Hematopoietic multipotent progenitor cell treated with erythropoietin and hydrocortisone succinate and interleukin-3 and kit ligand, for 4 days (in vitro differentiated cells): ENCODE data around the gene ZNF180.
A peak's percentile ranks its signal among the peaks of the same experiment; 100 is the strongest.
"Not testable (repeated sequence)": the region's sequence is repeated elsewhere in the genome, so short reads cannot be mapped to it uniquely, and the experiment has no call there.

Experiments
- DNase-seq: peaks from one replicate; pipeline ENCODE4 v3.0.0-alpha.2; 2015

The ZNF180 gene

DNA sequence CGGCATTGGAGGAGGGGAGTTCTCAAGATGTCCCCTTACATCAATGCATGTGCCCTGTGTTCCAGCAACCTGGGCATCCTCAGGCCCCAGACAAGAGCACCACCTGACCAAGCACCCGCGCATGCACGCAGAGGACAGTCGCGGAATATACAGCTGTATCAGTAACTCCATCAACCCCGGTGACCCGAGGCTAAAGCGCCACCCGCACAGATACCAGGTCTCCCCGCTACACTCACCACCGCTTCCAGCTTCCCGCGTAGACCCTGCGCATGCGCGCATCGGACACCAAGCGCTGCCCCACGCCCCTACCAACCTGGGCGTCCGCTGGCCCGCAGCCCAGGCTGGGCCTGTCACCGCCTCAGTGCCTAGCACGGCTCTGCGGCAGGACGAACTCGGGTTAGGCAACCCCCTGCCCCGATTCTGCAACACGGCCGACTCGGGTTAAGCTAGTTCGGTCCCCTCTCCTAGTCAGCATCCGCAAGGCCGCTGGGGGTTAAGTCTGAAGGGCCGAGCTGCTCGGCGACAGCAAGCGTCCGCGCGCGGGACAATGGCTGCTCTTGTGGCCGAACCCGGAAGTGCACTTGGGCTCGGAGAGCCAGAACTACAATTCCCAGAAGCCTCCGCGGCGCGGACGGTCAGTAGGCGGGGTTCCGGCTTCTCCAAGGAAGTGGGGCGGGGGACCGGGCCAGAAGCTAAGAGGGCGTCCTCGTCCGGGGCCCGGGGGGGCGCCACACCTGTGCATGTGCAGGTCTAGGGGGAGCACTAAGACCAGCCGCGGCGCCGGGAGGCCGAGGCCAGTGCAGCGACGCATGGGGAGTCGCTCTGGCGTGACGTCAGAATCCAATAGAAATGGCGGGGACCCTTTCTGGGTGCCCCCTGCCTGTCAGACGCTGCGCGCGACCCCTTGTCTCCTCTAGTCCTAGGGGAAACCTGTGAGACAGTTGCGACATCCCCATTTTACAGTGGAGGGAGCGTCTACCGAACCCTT lies at the start of gene ZNF180:
ZNF180 (minus strand) TSS at position 561 of the 988 bp plus-strand sequence. CDS start 3,188 bp downstream, outside the sequence.
- peak; percentile 98 for DNase-seq

DNA sequence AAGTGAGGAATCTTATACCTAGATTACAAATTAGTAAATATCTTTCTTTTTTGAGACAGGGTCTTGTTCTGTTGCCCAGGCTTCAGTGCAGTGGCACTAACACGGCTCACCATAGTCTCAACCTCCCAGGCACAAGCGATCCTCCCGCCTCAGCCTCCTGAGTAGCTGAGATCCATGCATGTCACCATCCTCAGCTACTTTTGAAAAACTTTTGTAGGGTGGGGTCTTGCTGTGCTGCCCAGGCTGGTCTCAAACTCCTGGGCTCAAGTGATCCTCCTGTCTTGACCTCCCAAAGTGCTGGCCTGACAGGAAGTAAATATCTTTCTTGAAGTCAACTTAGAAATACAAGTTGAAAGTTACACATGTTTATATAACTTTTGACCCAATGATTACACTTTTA lies 49.2 kb upstream of the ZNF180 start:
- no peak for DNase-seq

DNA sequence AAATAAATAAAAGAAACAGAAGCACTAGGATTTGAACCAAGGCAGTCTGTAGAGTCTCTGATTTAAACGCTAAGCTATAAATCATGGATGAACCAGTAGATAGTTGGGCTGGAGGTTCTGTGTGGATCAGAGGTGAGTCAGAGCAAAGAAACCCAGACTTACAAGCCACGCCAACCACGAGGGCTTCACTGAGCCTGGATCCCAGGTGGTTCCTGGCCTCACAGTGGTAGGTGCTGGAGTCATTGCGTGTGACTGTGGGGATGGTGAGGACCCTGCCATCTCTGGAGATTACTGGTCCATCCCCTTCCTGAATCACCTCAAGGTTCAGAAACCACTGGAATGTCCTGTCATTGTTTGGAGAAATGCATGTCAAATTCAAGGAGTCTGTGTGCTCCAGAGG lies 48.4 kb upstream of the ZNF180 start:
- DNase-seq = no peak

DNA sequence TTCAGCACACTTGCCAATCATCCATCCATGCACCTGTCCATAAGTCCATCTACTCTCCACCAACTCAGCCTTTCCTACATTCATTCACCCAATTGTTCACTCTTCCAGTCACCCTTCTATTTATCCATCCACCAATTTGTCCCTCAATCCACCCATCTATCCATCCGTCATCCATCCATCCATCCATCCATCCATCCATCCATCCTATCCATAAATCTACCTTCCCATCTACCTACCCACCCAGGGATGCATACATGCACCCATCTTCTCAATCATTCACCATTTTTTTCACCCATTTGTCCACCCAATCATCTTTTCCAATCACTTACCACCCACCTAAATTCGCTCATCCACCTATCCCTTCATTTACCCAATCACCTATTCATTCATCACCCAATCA lies 43.7 kb upstream of the ZNF180 start:
- DNase-seq = no peak

DNA sequence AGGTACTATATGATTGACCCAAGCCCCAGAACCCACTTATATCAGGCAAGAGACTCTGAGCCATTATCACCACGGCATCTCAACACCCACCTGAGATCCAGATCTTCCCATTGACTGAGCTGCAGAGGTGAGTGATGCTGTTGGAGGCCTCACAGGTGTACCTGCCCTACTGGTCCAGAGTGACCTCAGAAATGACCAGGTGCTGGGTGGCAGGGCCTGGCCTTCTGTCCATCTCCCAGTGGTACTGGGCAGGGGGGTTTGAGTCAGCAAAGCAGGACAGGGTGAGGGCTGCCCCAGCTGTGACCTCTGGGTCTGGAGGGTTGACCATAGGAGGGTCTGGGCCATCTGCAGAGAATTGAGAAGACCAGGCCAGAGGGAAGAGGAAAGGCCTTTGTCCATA lies 42.3 kb upstream of the ZNF180 start:
- DNase-seq = no peak

DNA sequence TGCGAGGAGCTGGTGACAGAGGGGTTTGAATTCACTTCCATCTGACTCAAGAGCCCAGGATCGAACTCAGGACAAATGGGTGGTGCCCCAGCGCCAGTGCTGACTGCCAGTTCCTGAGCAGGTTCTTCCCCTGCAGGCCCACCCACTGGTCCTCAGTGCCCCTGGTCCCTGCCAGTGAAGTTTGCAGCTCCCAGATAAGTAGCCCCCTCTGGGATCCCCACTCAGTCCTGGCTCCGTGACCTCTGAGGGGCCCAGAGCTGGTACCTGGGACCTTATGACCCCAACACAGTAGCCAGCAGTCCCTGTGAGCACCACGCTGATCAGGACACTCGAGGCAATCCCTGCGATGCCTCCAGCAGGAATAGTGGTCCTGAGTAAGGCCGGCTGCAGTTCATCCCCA lies 40.4 kb upstream of the ZNF180 start:
- DNase-seq = no peak

DNA sequence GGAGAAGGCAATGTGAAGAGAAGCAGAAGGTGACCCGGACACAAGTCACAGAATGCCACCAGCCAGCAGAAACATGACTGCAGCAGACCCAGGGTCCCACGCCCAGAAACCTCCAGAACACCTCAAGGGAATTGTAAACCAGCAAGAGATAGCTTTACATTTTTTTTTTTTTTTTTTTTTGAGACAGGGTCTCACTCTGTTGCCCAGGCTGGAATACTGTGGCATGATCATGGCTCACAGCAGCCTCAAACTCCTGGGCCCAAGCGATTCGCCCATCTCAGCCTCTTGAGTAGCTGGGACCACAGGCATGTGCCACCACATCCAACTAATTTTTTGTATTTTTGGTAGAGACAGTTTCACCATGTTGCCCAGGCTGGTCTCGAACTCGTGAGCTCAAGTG lies 39.7 kb upstream of the ZNF180 start:
- DNase-seq = no peak

DNA sequence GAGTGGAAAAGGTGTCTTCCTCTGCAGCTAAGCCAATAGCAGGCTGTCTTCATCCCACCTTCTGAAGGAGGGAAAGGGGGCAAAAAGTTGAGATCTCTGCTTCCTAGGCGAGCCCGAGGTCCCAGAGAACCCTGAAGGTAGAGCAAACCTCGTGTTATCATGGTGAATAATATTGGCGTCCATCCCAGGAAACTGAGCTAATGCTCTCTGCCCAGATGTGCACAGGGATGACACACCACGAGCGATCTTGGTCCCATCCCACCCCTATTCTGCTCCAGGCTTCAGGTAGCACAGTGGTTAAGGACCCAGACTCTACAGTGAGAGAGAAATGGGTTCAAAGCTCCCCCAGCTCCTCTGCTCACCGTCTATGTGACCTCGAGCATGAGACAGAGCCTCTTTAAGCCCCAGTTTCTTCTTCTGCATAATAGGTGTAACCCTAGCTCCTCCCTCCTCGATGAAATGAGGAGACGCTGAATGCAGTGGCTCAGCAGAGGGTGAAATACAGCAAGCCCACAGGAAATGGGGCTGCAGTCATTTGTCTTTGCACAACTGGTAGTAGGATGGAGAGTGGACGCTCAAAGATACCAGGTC lies 39.0 kb upstream of the ZNF180 start:
- DNase-seq = no peak

DNA sequence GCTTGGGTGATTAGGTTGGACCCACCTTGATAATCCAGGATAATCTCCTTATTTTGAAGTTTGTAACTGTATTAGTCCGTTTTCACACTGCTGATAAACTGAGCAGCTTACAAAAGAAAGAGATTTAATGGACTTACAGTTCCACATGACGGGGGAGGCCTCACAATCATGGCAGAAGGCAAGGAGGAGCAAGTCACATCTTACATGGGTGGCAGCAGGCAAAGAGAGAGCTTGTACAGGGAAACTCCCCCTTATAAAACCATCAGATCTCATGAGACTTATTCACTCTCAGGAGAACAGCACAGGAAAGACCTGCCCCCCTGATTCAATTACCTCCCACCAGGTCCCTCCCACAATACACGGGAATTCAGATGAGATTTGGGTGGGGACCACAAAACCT lies 35.0 kb upstream of the ZNF180 start:
- DNase-seq = not testable (repeated sequence)

DNA sequence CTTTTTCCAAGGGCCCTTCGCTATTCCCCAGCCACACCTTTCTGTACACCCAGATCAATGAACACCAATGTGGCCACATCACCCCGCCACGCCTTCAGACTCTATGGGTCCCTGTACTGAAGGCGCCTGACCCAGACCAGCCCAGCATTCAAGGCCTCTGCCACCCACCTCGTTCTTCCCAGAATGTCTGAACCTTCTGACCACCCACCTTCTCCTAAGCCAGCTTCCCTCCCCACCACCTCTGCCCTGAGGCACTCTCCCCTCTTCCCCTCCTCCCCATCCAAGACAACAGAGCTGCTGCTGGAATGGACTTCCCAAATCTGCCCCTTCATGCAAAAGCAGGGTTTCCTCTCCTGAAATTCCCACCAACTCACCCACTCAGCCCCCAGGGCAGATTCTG lies 32.5 kb upstream of the ZNF180 start:
- DNase-seq = no peak

DNA sequence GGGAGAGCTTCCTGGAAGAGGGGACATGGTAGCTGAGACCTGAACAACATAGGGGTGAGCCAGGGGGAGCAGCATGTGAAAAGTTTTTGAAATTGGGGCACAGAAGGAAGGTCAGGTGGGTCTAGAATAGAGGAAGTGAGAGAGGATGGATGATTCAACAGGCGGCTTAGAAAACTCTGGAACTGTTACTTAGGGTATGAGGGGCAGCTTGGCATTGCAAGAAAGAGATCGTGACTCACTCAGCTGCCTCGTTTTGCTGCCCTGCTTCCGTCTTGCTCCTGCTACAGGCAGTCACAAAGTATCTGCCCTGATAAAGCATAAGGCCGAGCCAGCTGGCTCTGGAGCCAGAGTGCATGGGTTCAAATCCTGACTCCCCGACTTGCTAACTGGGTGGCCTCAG lies 30.5 kb upstream of the ZNF180 start:
- DNase-seq = no peak

DNA sequence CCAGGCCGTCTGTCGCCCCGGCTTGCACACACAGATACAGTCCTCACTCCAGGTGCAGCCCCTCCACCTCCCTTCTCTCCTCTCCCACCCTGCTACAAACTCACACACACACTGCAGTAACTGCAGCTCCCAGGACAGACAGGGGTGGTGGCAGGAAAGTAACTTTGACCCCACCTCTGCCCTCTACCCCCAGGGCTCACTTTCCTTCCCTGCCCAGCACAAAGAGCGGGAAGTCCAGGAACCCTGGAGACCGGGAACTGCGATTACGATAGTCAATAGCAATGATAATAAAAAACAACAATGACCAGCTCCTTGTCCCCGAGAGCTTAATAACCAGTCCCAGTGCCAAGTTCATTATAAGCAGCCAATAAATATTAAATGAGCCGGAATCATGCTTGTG lies 29.2 kb upstream of the ZNF180 start, which contains the start of gene CEACAM20:
CEACAM20 (minus strand) TSS at position 140 of the 400 bp plus-strand sequence. CDS start 166 bp downstream, outside the sequence.
- DNase-seq = no peak

DNA sequence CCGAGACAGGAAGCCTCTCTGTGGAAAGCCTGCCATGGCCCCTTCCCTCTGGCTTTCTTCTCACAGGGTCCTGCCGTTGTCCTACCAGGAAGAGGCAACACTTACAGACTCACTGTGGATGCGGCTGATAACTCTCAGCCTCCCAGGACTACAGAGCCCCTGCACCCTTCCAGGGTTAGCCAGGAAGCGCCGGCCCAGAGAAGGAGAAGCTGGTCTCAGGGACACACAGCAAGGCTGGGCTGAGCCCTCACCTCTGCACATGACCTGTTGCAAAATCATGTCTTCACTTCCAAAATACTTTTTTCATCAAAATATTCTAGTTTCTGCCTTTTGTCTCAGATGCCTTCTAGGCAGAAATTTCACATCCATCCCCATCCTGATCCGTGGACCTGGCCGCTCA lies 27.2 kb upstream of the ZNF180 start:
- no peak for DNase-seq

DNA sequence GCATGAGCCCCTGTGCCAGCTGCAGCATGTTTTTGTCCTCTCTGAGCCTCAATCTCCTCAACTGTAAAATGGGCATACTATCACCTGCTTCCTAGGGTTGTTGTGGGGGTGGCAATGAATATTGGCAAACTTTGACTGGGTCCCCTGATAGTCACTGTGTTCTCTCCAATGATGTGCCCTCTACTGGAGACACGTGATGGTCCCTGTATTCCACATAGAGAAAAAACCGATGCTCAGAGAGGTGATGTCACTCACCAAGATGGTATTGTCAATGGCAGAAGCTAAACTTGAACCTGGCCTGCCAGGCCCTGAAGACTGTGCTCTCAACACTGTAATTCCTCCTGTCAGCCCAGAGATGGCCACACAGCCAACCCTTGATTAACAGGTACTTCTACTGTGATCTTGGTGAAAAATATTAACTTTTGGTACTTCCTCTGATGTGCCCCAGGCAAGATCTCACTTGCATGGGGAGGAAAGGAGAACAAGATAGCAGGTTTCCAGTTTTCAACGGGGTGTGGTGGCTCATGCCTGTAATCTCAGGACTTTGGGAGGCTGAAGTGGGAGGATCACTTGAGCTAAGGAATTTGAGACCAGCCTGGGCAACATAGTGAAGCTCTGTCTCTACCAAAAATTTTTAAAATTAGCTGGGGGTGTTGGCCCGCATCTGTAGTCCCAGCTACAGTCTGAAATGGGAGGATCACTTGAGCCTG lies 25.6 kb upstream of the ZNF180 start:
- no peak for DNase-seq

DNA sequence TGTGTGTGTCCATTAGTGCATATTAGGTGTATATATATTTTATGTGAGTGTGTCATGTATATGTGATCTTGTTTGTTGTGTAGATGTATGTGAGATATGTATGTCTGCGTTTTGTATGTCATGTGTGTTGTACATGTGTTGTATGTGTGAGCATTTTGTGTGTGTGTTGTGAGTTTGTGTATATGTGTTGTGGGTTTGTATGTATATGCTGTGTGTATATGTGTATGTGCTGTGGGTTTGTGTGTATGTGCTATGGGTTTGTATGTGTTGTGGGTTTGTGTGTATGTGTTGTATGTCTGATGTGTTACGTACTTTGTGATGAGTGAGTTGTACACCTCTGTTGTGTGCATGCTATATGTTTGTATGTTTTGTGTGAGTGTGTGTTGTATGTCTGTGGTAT lies 21.0 kb upstream of the ZNF180 start:
- DNase-seq = no peak

DNA sequence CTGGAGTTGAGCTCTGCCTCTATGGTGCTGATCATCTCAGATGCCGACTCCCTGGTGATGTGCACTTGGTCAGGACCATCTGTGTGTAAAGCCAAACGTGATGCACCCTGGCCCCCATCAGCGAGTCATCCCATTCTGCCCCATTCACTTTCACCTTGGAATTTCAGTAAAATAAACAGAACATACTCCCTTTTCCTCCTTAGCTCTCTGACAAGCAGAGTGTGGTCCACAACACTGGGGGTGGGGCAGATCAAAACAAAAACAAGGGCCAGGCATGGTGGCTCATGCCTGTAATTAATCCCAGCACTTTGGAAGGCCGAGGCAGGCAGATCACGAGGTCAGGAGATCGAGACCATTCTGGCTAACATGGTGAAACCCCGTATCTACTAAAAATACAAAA lies 16.8 kb upstream of the ZNF180 start:
- no peak for DNase-seq

DNA sequence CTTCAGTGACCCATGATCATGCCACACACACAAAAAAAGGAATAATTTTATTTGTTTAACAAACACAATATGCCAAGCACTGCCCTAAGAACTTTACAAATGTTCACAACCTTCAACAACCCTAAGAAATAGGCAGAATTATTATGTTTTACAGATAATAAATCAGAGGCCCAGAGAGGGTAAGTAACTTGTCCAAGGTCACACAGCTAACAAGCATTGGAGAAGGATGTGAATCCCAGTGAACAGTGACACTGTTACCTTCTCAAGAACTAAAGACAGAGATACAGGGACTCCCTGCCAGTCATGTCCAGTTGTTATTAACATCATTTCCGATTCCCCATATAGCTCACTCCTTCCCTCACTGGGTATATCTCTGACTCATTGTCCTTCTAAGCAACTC lies 15.6 kb upstream of the ZNF180 start:
- no peak for DNase-seq

DNA sequence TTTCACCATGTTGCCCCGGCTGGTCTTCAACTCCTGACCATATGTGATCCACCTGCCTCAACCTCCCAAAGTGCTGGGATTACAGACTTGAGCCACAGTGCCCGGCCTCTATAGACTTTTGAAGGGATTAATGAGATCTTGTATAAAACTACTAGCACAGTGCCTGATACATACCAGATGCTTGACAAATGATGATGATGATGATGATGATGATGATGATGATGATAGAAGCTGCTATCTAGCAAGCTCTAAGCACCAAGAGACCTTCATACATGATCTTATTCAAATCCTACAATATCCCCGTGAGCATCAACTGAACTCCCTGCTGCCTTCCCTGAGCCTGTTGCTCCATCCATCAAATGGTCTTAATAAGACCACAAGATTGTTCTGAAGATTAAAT lies 14.7 kb upstream of the ZNF180 start:
- DNase-seq = no peak

DNA sequence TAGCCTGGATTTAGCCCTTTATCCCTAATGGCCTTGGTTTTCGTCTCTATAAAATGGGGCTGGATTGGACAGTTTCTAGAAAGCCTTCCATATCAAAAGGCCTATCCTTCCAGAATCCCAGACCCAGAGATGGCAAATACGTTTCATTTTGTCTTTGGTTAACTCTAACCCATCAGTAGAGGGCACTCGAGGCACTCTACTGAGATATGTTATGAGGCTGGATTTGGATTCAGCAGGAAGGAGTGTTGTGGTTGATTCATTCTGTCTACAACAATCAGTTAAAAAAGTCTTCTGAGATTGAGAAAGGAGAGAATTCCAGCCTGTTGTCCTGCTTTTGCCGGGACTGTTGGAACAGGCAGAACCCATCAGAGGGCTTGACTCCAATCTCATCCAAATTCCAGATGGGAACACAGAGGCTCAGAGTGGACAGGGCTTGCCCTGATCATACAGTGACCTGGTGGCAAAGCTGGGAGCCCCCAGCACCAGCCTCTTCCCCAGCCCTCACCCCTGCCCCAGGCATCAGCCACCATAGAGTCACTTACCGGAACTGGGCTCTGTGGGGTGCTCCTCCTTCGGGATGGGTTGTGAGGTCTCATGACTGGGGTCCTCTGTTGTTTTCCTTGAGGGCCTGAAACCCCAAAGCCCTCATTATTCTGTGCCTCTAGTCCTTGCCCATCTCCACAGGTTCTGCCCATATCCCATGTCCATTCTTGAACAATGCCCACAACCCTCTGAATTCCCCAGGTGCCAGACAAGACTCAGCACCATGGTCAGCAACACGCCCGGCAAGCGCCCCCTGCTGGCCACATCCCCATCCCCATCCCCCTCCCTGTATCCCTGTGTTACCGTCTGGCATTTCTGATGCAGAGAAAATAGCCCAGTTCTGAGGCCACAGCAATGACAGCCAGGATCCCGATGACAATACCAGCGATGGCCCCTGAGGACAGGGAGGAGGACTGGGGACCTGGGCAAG lies 12.3 kb upstream of the ZNF180 start:
- DNase-seq = peak; percentile 61

DNA sequence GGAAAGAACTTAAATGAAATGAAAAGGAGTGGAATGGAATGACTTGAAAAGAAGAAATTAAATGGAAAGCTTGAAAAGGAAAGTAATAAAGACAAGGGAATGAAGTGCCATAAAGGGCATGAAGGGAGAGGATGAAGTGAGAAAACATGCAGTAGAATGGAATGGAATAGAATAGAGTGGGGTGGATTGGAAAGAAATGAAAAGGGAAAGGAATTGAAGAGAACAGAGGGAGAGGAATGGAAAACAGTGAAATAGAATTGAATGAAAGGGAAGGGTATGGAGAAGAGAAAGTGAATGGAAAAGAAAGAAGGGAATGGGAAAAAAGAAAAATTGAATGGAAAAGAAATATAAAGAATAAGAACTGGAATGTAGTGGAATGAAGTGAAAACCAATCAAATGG lies 9.2 kb upstream of the ZNF180 start:
- DNase-seq = no peak

DNA sequence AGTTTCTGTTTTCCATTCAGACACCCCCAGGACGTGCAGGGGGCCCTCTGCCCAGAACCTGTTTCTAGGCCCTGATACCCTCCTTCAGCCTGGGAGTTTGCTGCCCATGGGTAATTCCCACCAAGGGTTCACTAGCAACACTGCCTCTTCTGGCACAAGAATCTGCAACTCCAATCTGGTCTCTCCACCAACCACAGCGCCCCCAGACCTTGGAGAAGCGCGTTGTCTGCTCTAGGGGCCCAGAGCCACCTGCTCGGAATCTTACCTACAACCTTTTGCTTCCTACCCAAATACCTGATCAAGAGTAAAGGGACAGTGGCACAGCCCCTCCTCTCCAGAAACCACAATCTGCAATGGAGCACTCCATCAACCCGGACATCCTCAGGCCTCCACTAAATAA lies 763 bp downstream of the ZNF180 start:
- no peak for DNase-seq

DNA sequence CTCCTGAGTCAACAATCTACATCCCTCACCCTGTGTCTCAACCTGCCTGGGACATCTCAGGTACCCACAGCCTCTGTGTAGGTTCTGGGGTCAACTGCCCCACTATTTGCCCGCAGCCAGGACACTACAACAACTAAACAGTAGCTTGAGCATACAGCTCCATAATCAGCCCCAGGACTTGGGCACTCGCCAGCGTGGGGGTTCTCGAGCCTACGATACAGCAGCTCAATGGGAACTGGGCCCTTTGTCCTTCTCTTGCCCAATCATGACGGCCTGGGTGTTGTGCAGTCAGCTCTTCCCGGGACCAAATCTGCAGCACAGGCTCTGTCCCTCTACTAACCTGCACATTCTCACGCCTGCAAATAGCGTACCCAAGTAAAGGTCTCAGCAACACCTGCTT lies 1.3 kb downstream of the ZNF180 start:
- no peak for DNase-seq
